Stimulated activated CD8-positive, alpha-beta memory T cell treated with anti-CD3 and anti-CD28 coated beads, Interleukin-15, amount 100 ng/mL, for 4 hours (primary cell): ENCODE data around the gene DSCAML1.

Experiments
- DNase-seq, 2 donors: peaks; one replicate each; pipeline ENCODE4 v3.0.0-alpha.2; 2020; ENCODE audit warnings: low read depth in 2 of 2

Gene DSCAML1

GRCh38 chr11:117633976-117634755 lies 162.8 kb downstream of the DSCAML1 start:
- no peak for DNase-seq

DNA sequence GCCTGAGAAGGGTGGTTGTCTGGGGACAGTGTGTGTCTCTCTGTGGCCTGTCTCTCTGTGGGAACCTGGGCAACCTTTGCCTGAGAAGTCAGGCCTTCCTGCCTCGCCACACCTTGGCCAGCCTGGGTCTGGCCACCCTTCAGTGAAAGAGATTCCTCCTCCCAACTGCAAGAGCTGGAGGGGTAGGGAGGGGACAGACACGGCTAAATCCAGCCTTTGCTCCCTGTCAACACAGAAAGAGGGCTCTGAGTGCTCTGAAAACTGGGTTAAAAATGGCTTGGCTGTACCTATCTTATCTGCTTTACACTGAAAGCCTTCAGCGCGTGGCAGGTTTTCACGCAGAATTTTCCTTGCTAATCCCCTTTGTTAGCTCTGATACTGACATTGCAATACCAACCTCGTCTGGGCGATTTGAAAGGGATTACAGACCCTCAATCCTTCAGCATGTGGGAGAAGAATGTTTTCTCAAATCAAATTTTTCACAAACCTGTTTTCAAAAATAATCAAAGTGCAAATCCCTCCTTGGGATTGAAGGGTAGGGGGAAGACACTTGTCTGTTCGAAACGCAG lies 163.7 kb downstream of the DSCAML1 start:
- no peak for DNase-seq

DNA sequence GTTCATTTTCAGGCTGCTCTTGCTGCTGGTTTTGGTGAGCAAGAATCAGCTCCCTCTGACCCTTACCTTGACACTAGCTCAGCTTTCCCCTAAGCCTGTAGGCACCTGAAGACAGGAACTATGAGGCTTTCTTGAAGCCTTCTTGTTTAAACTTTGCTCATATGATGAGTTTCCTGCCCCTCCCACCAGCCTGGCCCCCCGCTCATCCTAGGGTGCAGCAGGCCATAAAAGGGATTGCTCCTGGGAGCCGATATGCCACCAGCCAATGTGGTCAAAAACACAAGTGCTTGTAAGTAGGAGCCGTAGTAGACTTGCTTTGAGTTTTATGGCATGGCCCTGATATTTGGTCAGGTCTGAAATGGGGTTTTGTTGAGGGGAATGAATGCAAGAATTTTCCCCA lies 164.7 kb downstream of the DSCAML1 start:
- no peak for DNase-seq

GRCh38 chr11:117631336-117632140 lies 165.5 kb downstream of the DSCAML1 start:
- DNase-seq: no peak

GRCh38 chr11:117629891-117630538 lies 167.0 kb downstream of the DSCAML1 start:
- DNase-seq: no peak

DNA sequence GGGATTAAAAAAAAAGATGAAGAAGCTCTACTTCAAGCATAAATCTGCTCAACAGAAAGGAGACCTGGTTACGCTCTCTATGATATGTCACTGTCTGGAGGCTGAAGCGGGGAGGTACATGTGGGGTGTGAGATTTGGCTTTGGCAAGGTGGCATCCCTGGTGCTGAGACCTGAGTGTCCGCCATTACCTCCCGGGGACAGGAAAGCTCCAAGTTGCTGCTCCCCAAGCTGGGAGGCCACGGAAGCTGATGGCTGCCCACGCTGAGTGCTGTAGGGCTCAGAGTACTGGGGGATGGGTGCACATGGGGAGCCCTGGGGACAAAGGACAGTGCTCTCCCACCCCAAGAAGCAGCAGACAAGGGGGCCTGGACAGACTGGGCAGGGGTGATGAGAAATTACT lies 167.9 kb downstream of the DSCAML1 start:
- DNase-seq: no peak

DNA sequence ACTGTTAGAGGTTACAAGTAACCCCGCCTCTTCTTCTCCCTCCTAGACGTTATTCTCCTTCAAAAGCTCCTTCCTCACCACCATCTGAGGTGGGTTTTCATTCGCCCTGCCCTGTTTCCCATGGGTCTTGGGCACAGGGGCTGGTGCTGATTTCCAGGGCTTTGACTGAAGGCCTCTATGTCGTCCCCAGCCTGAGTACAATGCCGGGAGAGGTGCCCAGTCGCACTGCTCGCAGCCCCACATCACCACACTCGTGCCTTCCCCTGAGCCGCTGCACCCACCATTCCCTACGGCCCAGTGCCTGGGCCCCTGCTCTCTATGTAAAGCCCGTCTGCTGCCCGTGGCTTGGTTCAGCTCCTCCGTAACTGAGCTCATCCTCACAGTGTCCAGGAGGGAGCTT lies 169.8 kb downstream of the DSCAML1 start:
- no peak for DNase-seq

- no peak for DNase-seq
Observed at GRCh38 chr11:117626576-117626975, 170.4 kb downstream of the DSCAML1 start.

DNA sequence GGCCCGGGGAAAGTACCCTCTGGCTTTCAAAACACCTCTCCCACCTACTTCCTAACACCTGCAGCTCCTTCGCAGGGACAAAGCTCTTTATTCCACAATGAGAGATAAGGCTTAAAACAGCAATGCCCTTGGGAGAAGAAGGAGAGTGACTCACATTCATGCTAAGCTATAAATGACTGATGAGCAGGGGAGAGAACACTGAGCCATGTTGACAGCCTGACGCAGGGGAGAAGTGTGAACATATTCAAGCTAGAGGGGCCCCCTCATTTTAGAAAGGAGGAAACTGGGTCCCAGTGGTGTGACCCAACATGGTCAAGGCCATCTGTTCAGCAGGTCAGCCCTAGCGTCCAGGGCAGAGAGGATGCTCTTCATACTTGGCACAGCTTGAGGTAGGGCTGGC lies 171.8 kb downstream of the DSCAML1 start:
- DNase-seq: no peak

- DNase-seq: no peak
Observed at GRCh38 chr11:117623831-117624271, 173.2 kb downstream of the DSCAML1 start.

- no peak for DNase-seq
Observed at GRCh38 chr11:117621226-117621625, 175.8 kb downstream of the DSCAML1 start.

- no peak for DNase-seq
Observed at GRCh38 chr11:117620659-117621058, 176.4 kb downstream of the DSCAML1 start.

- DNase-seq: no peak
Observed at GRCh38 chr11:117620086-117620485, 176.9 kb downstream of the DSCAML1 start.

GRCh38 chr11:117619661-117620060 lies 177.4 kb downstream of the DSCAML1 start:
- DNase-seq: no peak

- DNase-seq: no peak
Observed at GRCh38 chr11:117618982-117619355, 178.0 kb downstream of the DSCAML1 start.

DNA sequence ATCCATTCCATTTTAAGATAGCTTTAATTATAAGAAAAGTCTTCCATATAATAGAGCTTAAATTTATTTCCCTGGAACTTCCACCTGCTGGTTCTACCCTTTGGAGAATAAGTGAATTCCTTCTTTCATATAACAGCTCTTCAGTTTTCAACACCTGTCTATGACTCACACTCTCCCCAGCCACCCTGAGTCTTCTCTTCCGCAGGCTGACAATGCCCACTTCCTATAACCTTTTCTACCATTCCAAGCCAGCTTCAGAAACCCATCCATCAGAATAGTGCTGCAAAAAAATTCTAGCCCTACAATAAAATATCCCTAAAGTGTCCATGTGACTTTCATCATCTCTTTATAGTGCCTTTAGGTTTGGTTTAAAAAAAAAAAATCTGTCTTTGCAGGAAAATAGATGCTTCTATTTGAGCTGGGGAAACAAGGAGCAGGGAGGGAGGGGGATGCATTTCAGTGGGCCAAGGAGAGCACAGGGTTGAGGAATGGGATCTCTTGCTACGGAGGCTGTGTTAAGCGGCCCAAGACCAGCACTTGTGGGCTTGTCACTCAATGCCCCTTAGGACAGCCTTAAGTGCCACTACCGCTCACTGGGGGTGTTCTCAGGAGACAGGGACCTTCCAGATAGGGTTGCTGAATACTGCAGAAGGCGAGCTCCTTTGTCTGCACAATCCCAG lies 178.6 kb downstream of the DSCAML1 start:
- DNase-seq: no peak

GRCh38 chr11:117616979-117617378 lies 180.0 kb downstream of the DSCAML1 start:
- no peak for DNase-seq

- DNase-seq: no peak
Observed at GRCh38 chr11:117614728-117615127, 182.3 kb downstream of the DSCAML1 start.

- no peak for DNase-seq
Observed at GRCh38 chr11:117613521-117613920, 183.5 kb downstream of the DSCAML1 start.

DNA sequence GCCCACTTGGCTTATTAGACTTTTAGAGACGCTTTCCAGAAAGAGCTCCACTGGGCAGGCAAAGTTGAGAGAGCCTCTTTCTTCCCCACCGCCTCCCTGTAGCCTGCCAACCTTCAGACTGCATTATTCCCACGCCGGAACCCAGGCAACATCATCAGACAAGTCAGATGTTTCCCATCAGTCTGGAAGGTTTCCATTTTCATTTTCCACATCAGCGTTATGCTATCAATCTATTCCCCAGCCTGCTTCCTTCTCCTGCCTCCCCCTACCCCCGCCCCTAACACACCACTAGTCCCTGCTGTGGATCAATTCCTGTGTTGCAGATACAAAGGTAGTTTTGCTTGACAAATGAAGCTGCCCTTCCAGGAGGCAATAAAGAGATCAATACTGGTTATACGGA lies 184.8 kb downstream of the DSCAML1 start:
- DNase-seq: no peak

DNA sequence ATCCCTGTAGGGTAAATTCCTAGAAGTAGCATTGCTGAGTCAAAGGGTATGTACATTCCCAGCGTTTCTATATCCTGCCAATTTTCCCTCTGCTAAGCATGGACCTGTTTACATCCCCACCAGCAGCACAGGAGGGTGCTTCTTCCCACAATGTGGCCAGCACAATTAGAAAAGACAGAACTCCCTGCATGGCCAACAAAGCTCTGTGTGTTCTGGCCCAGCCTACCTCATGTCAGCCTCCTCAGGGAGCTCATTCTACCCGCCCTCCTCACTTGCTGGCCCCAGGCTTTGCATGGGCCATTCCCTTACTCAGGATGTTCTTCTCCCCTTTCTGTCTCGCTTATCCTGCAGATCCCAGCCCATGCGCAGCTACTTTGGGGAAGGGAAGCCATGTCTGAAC lies 186.1 kb downstream of the DSCAML1 start:
- DNase-seq: no peak

DNA sequence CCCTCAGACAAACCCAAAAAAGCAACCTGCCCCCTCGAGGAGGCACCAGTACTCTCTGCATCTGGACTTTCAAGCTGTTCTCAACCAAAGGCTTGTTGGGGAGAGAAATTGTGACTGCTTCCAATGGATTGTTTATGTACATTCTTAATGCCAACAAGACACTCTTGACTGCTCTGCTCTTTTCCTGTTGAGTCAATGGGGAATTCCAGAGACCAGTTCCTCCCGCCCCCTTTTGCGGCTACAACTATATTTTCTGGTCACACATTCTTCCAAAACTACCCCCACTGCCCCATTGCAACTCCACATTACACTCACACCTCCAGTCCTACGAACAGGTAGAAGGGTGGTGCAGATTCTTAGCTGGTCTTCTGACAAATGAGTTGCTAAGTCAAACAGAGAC lies 187.0 kb downstream of the DSCAML1 start:
- no peak for DNase-seq
